ENCODE measurements around the gene PARD3B. TPM values are rescaled to one million over a fixed set of nuclear protein-coding genes. Genes with fewer than 3 reads are reported as not detected.

Gene PARD3B
- total RNA-seq, 1 donor from 2014 or later = 1.6 TPM

GRCh38 chr2:204890680-204891079 lies 345.4 kb downstream of the PARD3B start:
- no peak for TF ChIP-seq CTCF (IDR thresholded peaks at IDR 0.05; ENCODE audit: insufficient read depth, low read length, severe bottlenecking)
- FAIRE-seq = no peak
- no peak for DNase-seq (ENCODE audit: low read depth)
- H3K27me3 ChIP-seq (ENCODE audit: control insufficient read depth, insufficient read depth, low read length) = no peaks in the 10 kb centered on the region
- H3K36me3 ChIP-seq (ENCODE audit: control insufficient read depth, insufficient read depth, low read length) = no peaks in the 10 kb centered on the region
- no peak overlapping the region for H3K4me3 ChIP-seq (ENCODE audit: low read depth, low read length)

DNA sequence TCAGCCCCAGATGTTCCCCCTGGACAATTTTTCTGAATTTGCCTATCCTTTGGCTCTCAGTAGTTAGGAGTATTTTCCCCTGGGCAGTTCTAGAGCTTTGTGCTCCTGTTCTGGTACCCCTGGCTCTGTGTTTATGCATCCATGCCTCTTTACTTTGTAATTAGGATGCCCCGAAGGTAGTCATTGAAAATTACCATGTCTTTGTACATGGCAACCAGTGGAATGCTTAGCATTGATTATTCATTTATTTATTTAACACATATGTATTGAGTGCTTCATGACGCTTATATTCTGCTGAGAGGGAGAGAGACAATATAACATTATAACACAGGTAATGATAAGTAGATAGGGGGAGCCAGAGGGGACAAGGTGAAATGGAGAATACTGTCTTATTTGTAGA lies 346.5 kb downstream of the PARD3B start:
- H3K27me3 ChIP-seq (ENCODE audit: control insufficient read depth, insufficient read depth, low read length) = no peaks in the 10 kb centered on the region
- FAIRE-seq (no peak), DNase-seq (ENCODE audit: low read depth) (no peak)
- H3K4me3 ChIP-seq (ENCODE audit: low read depth, low read length) = no peak overlapping the region
- TF ChIP-seq CTCF (IDR thresholded peaks at IDR 0.05; ENCODE audit: insufficient read depth, low read length, severe bottlenecking) = no peak
- no peaks in the 10 kb centered on the region for H3K36me3 ChIP-seq (ENCODE audit: control insufficient read depth, insufficient read depth, low read length)

DNA sequence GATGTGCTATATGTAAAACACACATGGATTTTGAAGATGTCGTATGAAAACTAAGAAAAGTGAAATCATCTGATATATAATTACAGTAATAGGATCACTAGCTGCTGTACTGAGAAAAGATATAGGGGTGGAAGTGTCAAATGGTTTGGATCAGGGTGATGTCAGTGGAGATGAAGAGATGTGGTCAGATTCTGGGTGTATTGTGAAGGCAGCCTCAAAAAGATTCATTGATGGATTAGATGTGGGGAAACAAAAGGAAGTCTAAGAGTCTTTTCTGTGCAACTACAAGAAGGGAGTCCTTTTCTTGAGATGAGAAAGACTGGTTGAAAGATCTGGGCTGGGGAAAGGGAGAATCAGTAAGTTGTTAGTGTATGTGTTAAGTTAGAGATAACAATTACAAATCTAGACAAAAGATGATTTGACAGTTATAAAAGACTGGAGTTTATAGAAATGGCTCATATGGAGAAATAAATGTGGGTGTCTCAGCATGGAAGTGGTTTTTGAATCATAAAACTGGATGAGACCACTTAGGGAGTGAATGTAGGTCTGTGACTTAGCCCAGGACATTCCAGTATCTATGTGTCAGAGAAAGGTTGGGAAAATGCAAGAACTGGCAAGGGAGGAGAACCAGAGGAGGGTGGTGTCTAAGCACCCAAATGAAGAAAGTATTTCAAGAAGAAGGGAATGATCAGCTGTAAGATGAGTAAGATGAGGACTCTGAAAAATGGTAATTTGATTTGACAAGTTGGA lies 347.4 kb downstream of the PARD3B start:
- DNase-seq (ENCODE audit: low read depth) (peak; percentile 69), FAIRE-seq (no peak)
- Histone ChIP-seq H3K36me3 (ENCODE audit: control insufficient read depth, insufficient read depth, low read length) (no peaks in the 10 kb centered on the region), H3K4me3 (ENCODE audit: low read depth, low read length) (no peak overlapping the region), H3K27me3 (ENCODE audit: control insufficient read depth, insufficient read depth, low read length) (no peaks in the 10 kb centered on the region)
- no peak for TF ChIP-seq CTCF (IDR thresholded peaks at IDR 0.05; ENCODE audit: insufficient read depth, low read length, severe bottlenecking)

DNA sequence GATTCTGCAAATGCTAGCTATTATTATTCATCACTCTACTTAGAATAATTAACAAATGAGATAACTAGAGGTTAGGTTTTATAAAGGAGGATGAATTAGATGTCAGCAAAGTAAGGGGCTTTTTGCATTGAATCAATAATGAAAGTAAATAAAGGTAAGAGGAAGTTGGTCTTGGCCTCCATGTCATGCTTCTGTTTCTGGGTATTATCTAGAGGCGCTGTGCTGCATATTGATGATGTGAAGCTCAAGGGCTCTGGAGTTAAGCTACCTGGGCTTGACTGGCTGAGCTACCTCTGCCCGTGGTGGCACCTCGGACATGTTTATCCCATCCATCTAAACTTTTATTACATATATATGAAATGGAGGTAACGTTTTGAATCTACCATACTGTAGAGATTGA lies 350.9 kb downstream of the PARD3B start:
- no peaks in the 10 kb centered on the region for H3K36me3 ChIP-seq (ENCODE audit: control insufficient read depth, insufficient read depth, low read length)
- no peak overlapping the region for H3K4me3 ChIP-seq (ENCODE audit: low read depth, low read length)
- no peaks in the 10 kb centered on the region for H3K27me3 ChIP-seq (ENCODE audit: control insufficient read depth, insufficient read depth, low read length)
- no peak for TF ChIP-seq CTCF (IDR thresholded peaks at IDR 0.05; ENCODE audit: insufficient read depth, low read length, severe bottlenecking)
- DNase-seq (ENCODE audit: low read depth) (no peak), FAIRE-seq (no peak)

GRCh38 chr2:204897561-204897960 lies 352.3 kb downstream of the PARD3B start:
- DNase-seq (ENCODE audit: low read depth) (no peak), FAIRE-seq (no peak)
- no peak for TF ChIP-seq CTCF (IDR thresholded peaks at IDR 0.05; ENCODE audit: insufficient read depth, low read length, severe bottlenecking)
- Histone ChIP-seq H3K36me3 (ENCODE audit: control insufficient read depth, insufficient read depth, low read length) (no peaks in the 10 kb centered on the region), H3K4me3 (ENCODE audit: low read depth, low read length) (no peak overlapping the region), H3K27me3 (ENCODE audit: control insufficient read depth, insufficient read depth, low read length) (no peaks in the 10 kb centered on the region)

All from bronchial epithelial cell (primary cell).